Chondrocyte (in vitro differentiated cells): ENCODE results near the gene SLC39A11. TPM values are rescaled to one million over a fixed set of nuclear protein-coding genes. Genes with fewer than 3 reads are reported as not detected.

ENCODE experiments used
- DNase-seq: peaks from one replicate; pipeline ENCODE4 v3.0.0; 2021; ENCODE audit warnings: mixed read lengths, low spot score
- H3K27ac Mint-ChIP-seq: one replicate; pipeline ENCODE4 v1.8.0; 2021; ENCODE audit warnings: mild to moderate bottlenecking, moderate library complexity, mixed read lengths; ENCODE audit not compliant: unreplicated experiment
- H3K27me3 Mint-ChIP-seq: 2 replicates; pipeline ENCODE4 v1.8.0; 2021; ENCODE audit warnings: low read depth, mixed read lengths
- H3K36me3 Mint-ChIP-seq: 2 replicates; pipeline ENCODE4 v1.8.0; 2021; ENCODE audit warnings: low read depth, mixed read lengths
- H3K4me1 Mint-ChIP-seq: 2 replicates; pipeline ENCODE4 v1.8.0; 2021; ENCODE audit warnings: low read depth, mild to moderate bottlenecking, mixed read lengths
- H3K4me3 Mint-ChIP-seq: one replicate; pipeline ENCODE4 v1.8.0; 2021; ENCODE audit warnings: mild to moderate bottlenecking, moderate library complexity, mixed read lengths; ENCODE audit not compliant: unreplicated experiment
- H3K9me3 Mint-ChIP-seq: 2 replicates; pipeline ENCODE4 v1.8.0; 2021; ENCODE audit warnings: low read depth, mixed read lengths
- CTCF ChIP-seq: fragments of 200-600 bp; sonication (generic); IDR thresholded peaks from 2 replicates; pipeline ENCODE4 v1.5.0; 2021; ENCODE audit warnings: antibody characterized with exemption, mild to moderate bottlenecking, moderate library complexity
- total RNA-seq: library from RNA; stranded (reverse); gene quantifications from 3 replicates; pipeline ENCODE4 v1.2.1, GENCODE V29; 2021

Gene SLC39A11
- total RNA-seq, 1 donor from 2014 or later, result 25.3 TPM

- no peak overlapping the region for H3K27ac Mint-ChIP-seq
- H3K9me3 Mint-ChIP-seq, result peaks cover 35% of the 10 kb centered on the region
- H3K27me3 Mint-ChIP-seq, result no peaks in the 10 kb centered on the region
- DNase-seq, result no peak
- no peak overlapping the region for H3K4me3 Mint-ChIP-seq
- no peak for TF ChIP-seq CTCF
- no peaks in the 10 kb centered on the region for H3K4me1 Mint-ChIP-seq
- H3K36me3 Mint-ChIP-seq, result peaks cover 16% of the 10 kb centered on the region
Measured at GRCh38 chr17:72877348-72877747, 215.1 kb downstream of the SLC39A11 start.

GRCh38 chr17:72876413-72876812 lies 216.1 kb downstream of the SLC39A11 start:
- DNase-seq, result no peak
- H3K27me3 Mint-ChIP-seq, result no peaks in the 10 kb centered on the region
- H3K4me1 Mint-ChIP-seq, result no peaks in the 10 kb centered on the region
- no peak overlapping the region for H3K4me3 Mint-ChIP-seq
- H3K36me3 Mint-ChIP-seq, result peaks cover 15% of the 10 kb centered on the region
- H3K9me3 Mint-ChIP-seq, result peaks cover 35% of the 10 kb centered on the region
- no peak overlapping the region for H3K27ac Mint-ChIP-seq
- no peak for TF ChIP-seq CTCF

GRCh38 chr17:72875361-72875760 lies 217.1 kb downstream of the SLC39A11 start:
- Mint-ChIP-seq H3K27ac (no peak overlapping the region), H3K36me3 (peaks cover 14% of the 10 kb centered on the region), H3K4me3 (no peak overlapping the region), H3K27me3 (no peaks in the 10 kb centered on the region), H3K4me1 (no peaks in the 10 kb centered on the region), H3K9me3 (peaks cover 34% of the 10 kb centered on the region)
- DNase-seq, result no peak
- TF ChIP-seq CTCF, result no peak

GRCh38 chr17:72872396-72872795 lies 220.1 kb downstream of the SLC39A11 start:
- H3K36me3 Mint-ChIP-seq, result peaks cover 7% of the 10 kb centered on the region
- no peaks in the 10 kb centered on the region for H3K4me1 Mint-ChIP-seq
- no peaks in the 10 kb centered on the region for H3K27me3 Mint-ChIP-seq
- H3K27ac Mint-ChIP-seq, result no peak overlapping the region
- no peak for TF ChIP-seq CTCF
- no peak overlapping the region for H3K4me3 Mint-ChIP-seq
- peaks cover 15% of the 10 kb centered on the region for H3K9me3 Mint-ChIP-seq
- DNase-seq, result no peak

- no peak for DNase-seq
- H3K27ac Mint-ChIP-seq, result no peak overlapping the region
- no peaks in the 10 kb centered on the region for H3K9me3 Mint-ChIP-seq
- no peaks in the 10 kb centered on the region for H3K4me1 Mint-ChIP-seq
- no peak for TF ChIP-seq CTCF
- no peaks in the 10 kb centered on the region for H3K27me3 Mint-ChIP-seq
- H3K36me3 Mint-ChIP-seq, result peaks cover 2% of the 10 kb centered on the region
- no peak overlapping the region for H3K4me3 Mint-ChIP-seq
Measured at GRCh38 chr17:72870367-72870985, 222.0 kb downstream of the SLC39A11 start.
